Loucy (cell line): ENCODE measurements around the gene ADIG.

Source experiments
- H2AFZ ChIP-seq: fragments of 200-600 bp; sonication (generic); 2 replicates; pipeline ENCODE4 v1.6.0; 2016; ENCODE audit warnings: antibody characterized with exemption, mild to moderate bottlenecking, low read length, moderate library complexity
- H3F3A ChIP-seq: fragments of 200-600 bp; 2 replicates; pipeline ENCODE4 v1.6.0; 2016; ENCODE audit warnings: antibody characterized with exemption, low read depth, mild to moderate bottlenecking
- H3K27me3 ChIP-seq: fragments of 200-600 bp; sonication (generic); 2 replicates; pipeline ENCODE4 v1.6.1; 2014; ENCODE audit warnings: low read length, mild to moderate bottlenecking; ENCODE audit not compliant: insufficient read depth, poor library complexity, severe bottlenecking
- H3K36me3 ChIP-seq: fragments of 200-600 bp; sonication (generic); 2 replicates; pipeline ENCODE4 v1.6.1; 2016; ENCODE audit warnings: low read length; ENCODE audit not compliant: insufficient read depth
- H3K4me1 ChIP-seq: fragments of 200-600 bp; sonication (generic); 2 replicates; pipeline ENCODE4 v1.5.1; 2014; ENCODE audit warnings: low read length, mild to moderate bottlenecking; ENCODE audit not compliant: insufficient read depth, poor library complexity, severe bottlenecking
- H3K4me2 ChIP-seq: fragments of 200-600 bp; sonication (generic); 2 replicates; pipeline ENCODE4 v1.6.0; 2014; ENCODE audit warnings: antibody characterized with exemption, low read length, low read depth, mild to moderate bottlenecking; ENCODE audit not compliant: poor library complexity, severe bottlenecking
- H3K4me3 ChIP-seq: fragments of 200-600 bp; sonication (generic); 2 replicates; pipeline ENCODE4 v1.5.1; 2014; ENCODE audit warnings: low read length, mild to moderate bottlenecking, mixed read lengths; ENCODE audit not compliant: poor library complexity, severe bottlenecking
- H3K79me2 ChIP-seq: fragments of 200-600 bp; sonication (generic); 2 replicates; pipeline ENCODE4 v1.6.1; 2014; ENCODE audit warnings: low read length; ENCODE audit not compliant: insufficient read depth
- H3K9ac ChIP-seq: fragments of 200-600 bp; sonication (generic); 2 replicates; pipeline ENCODE4 v1.6.0; 2014; ENCODE audit warnings: mild to moderate bottlenecking, low read depth, low read length, moderate library complexity; ENCODE audit not compliant: poor library complexity, severe bottlenecking
- H3K9me2 ChIP-seq: fragments of 200-600 bp; sonication (generic); replicated peaks from 2 replicates; pipeline ENCODE4 v1.6.1; 2016; ENCODE audit warnings: low read depth, low read length, mixed read lengths
- H3K9me3 ChIP-seq: fragments of 200-600 bp; sonication (generic); 2 replicates; pipeline ENCODE4 v1.6.1; 2014; ENCODE audit warnings: mild to moderate bottlenecking, antibody characterized with exemption, low read length, low read depth; ENCODE audit not compliant: insufficient read depth
- H4K20me1 ChIP-seq: fragments of 200-600 bp; sonication (generic); 2 replicates; pipeline ENCODE4 v1.6.0; 2014; ENCODE audit warnings: antibody characterized with exemption, low read length, mild to moderate bottlenecking; ENCODE audit not compliant: insufficient read depth, poor library complexity, severe bottlenecking
- EZH2phosphoT487 ChIP-seq: fragments of 200-600 bp; IDR thresholded peaks from 2 replicates; pipeline ENCODE4 v1.6.1; 2018; ENCODE audit warnings: antibody characterized with exemption, mild to moderate bottlenecking, moderate library complexity, borderline replicate concordance
- TF ChIP-seq, protein P1 (sequence below): fragments of 200-600 bp; sonication (generic); conservative IDR thresholded peaks from 2 replicates; pipeline ENCODE4 v1.5.1; 2014; ENCODE audit warnings: mild to moderate bottlenecking, antibody characterized with exemption, low read length

Gene ADIG

DNA sequence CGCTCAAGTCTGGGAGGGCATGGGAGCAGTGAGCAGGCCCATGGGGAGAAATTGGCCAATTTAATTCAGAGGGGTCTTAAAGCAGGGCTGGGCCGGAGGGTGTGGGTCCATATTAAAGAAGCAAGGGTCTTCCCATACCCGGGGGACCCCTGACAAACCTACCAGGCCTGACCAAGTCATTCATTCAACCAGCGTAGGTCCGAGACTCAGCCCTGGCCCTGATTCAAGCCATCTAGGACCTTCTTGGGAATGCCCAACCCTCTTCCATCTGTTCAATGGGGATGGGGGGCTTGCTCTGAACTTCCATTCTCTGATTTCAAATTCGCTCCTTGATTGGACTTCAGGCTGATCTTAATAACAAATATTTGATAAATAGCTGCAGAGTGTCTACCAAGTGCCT lies 7.3 kb downstream of the ADIG start:
- H3K9me2 ChIP-seq, result no peaks in the 10 kb centered on the region
- H3K27me3 ChIP-seq, result no peaks in the 10 kb centered on the region
- H3K9ac ChIP-seq, result no peak overlapping the region
- no peak for TF ChIP-seq EZH2phosphoT487
- TF ChIP-seq, protein P1, sequence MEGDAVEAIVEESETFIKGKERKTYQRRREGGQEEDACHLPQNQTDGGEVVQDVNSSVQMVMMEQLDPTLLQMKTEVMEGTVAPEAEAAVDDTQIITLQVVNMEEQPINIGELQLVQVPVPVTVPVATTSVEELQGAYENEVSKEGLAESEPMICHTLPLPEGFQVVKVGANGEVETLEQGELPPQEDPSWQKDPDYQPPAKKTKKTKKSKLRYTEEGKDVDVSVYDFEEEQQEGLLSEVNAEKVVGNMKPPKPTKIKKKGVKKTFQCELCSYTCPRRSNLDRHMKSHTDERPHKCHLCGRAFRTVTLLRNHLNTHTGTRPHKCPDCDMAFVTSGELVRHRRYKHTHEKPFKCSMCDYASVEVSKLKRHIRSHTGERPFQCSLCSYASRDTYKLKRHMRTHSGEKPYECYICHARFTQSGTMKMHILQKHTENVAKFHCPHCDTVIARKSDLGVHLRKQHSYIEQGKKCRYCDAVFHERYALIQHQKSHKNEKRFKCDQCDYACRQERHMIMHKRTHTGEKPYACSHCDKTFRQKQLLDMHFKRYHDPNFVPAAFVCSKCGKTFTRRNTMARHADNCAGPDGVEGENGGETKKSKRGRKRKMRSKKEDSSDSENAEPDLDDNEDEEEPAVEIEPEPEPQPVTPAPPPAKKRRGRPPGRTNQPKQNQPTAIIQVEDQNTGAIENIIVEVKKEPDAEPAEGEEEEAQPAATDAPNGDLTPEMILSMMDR, result no peak
- no peaks in the 10 kb centered on the region for H3K36me3 ChIP-seq
- no peaks in the 10 kb centered on the region for H4K20me1 ChIP-seq
- H2AFZ ChIP-seq, result no peak overlapping the region
- H3K79me2 ChIP-seq, result no peaks in the 10 kb centered on the region
- no peaks in the 10 kb centered on the region for H3K9me3 ChIP-seq
- no peaks in the 10 kb centered on the region for H3K4me1 ChIP-seq
- no peaks in the 10 kb centered on the region for H3F3A ChIP-seq
- no peak overlapping the region for H3K4me3 ChIP-seq
- H3K4me2 ChIP-seq, result no peak overlapping the region

- TF ChIP-seq EZH2phosphoT487, result no peak
- TF ChIP-seq, protein P1, result no peak
- no peaks in the 10 kb centered on the region for H3K9me2 ChIP-seq
- no peaks in the 10 kb centered on the region for H4K20me1 ChIP-seq
- no peak overlapping the region for H3K4me2 ChIP-seq
- H3K4me3 ChIP-seq, result no peak overlapping the region
- H3K4me1 ChIP-seq, result no peaks in the 10 kb centered on the region
- H3F3A ChIP-seq, result no peaks in the 10 kb centered on the region
- no peaks in the 10 kb centered on the region for H3K9me3 ChIP-seq
- no peaks in the 10 kb centered on the region for H3K79me2 ChIP-seq
- no peaks in the 10 kb centered on the region for H3K36me3 ChIP-seq
- H3K9ac ChIP-seq, result no peak overlapping the region
- no peaks in the 10 kb centered on the region for H3K27me3 ChIP-seq
- no peak overlapping the region for H2AFZ ChIP-seq
These were observed 8.4 kb downstream of the ADIG start for GRCh38 chr20:38589351-38589750.

DNA sequence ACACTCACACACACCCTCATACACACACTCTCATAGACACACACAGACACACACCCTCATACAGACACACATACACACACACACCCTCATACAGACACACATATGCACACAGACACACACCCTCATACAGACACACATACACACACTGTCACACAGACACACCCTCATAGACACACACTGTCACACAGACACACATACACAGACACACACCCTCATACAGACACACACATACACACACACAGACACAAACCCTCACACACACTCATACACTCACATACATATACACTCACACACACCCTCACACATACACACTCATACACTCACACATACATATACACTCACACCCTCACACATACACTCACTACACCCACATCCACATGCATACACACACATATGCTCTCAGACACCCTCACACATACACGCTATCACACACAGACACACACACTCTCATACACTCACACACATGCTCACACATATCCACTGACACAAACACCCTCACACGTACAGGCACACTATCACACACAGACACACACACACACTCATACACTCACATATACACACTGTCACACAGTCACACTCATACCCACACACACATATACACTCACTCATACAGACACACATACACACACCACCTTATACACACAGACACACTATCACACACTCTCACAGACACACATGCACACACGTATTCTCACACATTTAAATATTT lies 9.1 kb downstream of the ADIG start:
- no peak overlapping the region for H3K4me3 ChIP-seq
- no peak overlapping the region for H2AFZ ChIP-seq
- H3K9ac ChIP-seq, result no peak overlapping the region

More for the DNA sequence above, 9.1 kb downstream of the ADIG start:
- Histone ChIP-seq H3K9me3 (no peaks in the 10 kb centered on the region), H4K20me1 (no peaks in the 10 kb centered on the region), H3F3A (no peaks in the 10 kb centered on the region), H3K4me1 (no peaks in the 10 kb centered on the region), H3K79me2 (no peaks in the 10 kb centered on the region), H3K36me3 (no peaks in the 10 kb centered on the region), H3K27me3 (no peaks in the 10 kb centered on the region), H3K9me2 (no peaks in the 10 kb centered on the region), H3K4me2 (no peak overlapping the region)
- TF ChIP-seq, protein P1, result no peak
- no peak for TF ChIP-seq EZH2phosphoT487
